A673 (cell line): ENCODE measurements around the gene KIF7.

Experiments
- CTCF ChIP-seq: fragments of 300-800, 200-600 bp; sonication (generic); conservative IDR thresholded peaks from 2 replicates; pipeline ENCODE4 v1.5.1; 2017; ENCODE audit warnings: low read depth, mild to moderate bottlenecking, antibody characterized with exemption, low read length, moderate library complexity, mixed read lengths
- EZH2 ChIP-seq: fragments of 200-600 bp; sonication (generic); IDR thresholded peaks from 2 replicates; pipeline ENCODE4 v1.6.1; 2017; ENCODE audit warnings: borderline replicate concordance, low read depth, mild to moderate bottlenecking, mixed read lengths, antibody characterized with exemption, low read length; ENCODE audit not compliant: poor library complexity, severe bottlenecking

GRCh38 chr15:89666184-89666857, 11.1 kb upstream of the KIF7 start:
- TF ChIP-seq CTCF (no peak), EZH2 (no peak)
